Measurements from ENCODE around the gene CEP41.

DNA sequence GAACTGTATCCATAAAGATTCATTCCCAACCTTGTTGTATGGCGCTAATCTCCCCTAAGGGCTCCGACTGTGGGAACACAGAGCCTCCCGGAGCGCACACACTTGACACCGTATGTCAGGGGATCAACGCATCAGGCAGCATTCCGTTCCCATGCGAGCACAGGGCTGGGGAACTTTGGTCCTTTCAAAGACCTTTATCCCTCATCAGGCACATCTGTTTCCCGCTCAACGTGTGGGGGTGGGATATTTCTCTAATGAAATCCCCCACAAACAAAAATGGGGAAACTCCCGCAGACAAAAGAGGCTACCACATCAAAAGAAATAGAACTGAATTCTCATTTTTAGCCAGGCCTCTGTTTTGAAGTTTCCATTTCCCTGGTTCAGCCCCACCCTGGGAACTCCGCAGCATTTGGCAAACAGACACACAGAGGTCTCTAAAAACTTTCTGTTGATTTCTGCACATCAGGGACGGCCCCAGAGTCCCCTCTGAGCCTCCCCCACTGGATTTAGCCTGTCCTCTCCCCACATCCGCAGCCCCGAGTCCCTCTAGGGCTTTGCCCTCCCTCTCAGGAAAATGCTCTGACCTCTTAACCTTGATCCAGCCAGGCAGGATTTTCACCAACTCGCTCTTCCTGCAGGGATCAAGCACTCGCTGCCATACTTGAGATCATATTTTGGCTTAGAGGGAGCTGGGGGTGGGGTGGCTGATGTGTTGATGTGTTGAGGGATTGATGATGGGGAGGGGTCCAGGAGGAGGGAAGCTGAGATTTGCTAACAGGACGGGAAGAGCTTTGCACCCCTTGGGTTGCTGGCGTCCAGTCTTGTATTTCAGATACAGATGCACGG, 89.6 kb downstream of the CEP41 start:
- no peak for TF ChIP-seq CTCF (IDR thresholded peaks at IDR 0.05)
- no peak for TF ChIP-seq EP300 (IDR thresholded peaks at IDR 0.05)
